ENCODE results near the gene POPDC2.
"Not testable (repeated sequence)": the region's sequence is repeated elsewhere in the genome, so short reads cannot be mapped to it uniquely, and the experiment has no call there.

DNA sequence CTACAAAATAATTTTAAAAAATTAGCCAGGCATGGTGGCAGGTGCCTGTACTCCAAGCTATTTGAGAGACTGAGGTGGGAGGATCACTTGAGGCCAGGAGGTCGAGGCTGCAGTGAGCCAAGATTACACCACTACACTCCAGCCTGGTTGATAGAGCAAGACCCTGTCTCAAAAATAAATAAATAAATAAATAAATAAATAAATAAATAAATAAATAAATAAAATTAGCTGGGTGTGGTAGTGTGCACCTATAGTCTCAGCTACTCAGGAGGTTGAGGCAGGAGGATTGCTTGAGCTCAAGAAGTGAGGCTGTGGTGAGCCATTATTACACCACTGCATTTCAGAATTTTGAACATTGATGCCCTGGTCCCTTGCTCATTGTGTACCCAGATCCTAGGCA lies 65.5 kb downstream of the POPDC2 start:
- TF ChIP-seq POLR2A, POLR2AphosphoS5, EP300 (IDR thresholded peaks at IDR 0.05): not testable (repeated sequence)
- TF ChIP-seq, protein P1, sequence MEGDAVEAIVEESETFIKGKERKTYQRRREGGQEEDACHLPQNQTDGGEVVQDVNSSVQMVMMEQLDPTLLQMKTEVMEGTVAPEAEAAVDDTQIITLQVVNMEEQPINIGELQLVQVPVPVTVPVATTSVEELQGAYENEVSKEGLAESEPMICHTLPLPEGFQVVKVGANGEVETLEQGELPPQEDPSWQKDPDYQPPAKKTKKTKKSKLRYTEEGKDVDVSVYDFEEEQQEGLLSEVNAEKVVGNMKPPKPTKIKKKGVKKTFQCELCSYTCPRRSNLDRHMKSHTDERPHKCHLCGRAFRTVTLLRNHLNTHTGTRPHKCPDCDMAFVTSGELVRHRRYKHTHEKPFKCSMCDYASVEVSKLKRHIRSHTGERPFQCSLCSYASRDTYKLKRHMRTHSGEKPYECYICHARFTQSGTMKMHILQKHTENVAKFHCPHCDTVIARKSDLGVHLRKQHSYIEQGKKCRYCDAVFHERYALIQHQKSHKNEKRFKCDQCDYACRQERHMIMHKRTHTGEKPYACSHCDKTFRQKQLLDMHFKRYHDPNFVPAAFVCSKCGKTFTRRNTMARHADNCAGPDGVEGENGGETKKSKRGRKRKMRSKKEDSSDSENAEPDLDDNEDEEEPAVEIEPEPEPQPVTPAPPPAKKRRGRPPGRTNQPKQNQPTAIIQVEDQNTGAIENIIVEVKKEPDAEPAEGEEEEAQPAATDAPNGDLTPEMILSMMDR (IDR thresholded peaks at IDR 0.05): not testable (repeated sequence)

Data from stomach (tissue), 4 donors.